Karpas-422 (cell line): ENCODE results near the gene ATG101. TPM values are rescaled to one million over a fixed set of nuclear protein-coding genes. Genes with fewer than 3 reads are reported as not detected.

Experiments
- DNase-seq: peaks from one replicate; pipeline ENCODE4 v3.0.0-alpha.2; 2015
- H2AFZ ChIP-seq: fragments of 200-600 bp; sonication (generic); 2 replicates; pipeline ENCODE4 v1.6.1; 2014; ENCODE audit warnings: antibody characterized with exemption, low read length, mixed read lengths
- H3K27ac ChIP-seq: fragments of 200-600 bp; sonication (generic); 2 replicates; pipeline ENCODE4 v1.5.1; 2014; ENCODE audit warnings: mild to moderate bottlenecking, low read length, moderate library complexity
- H3K27me3 ChIP-seq: fragments of 200-600 bp; sonication (generic); 2 replicates; pipeline ENCODE4 v1.6.1; 2014; ENCODE audit warnings: low read length, mixed read lengths
- H3K36me3 ChIP-seq: fragments of 200-600 bp; sonication (generic); 2 replicates; pipeline ENCODE4 v1.6.1; 2014; ENCODE audit warnings: low read length, mixed read lengths; ENCODE audit not compliant: insufficient read depth
- H3K4me1 ChIP-seq: fragments of 200-600 bp; sonication (generic); 2 replicates; pipeline ENCODE4 v1.6.1; 2014; ENCODE audit warnings: mild to moderate bottlenecking, low read length, mixed read lengths
- H3K4me2 ChIP-seq: fragments of 200-600 bp; sonication (generic); 2 replicates; pipeline ENCODE4 v1.6.1; 2014; ENCODE audit warnings: low read length, low read depth, mild to moderate bottlenecking; ENCODE audit not compliant: poor library complexity, severe bottlenecking
- H3K4me3 ChIP-seq: fragments of 200-600 bp; sonication (generic); 2 replicates; pipeline ENCODE4 v1.5.1; 2014; ENCODE audit warnings: mild to moderate bottlenecking, antibody characterized with exemption, low read length, mixed read lengths
- H3K79me2 ChIP-seq: fragments of 200-600 bp; sonication (generic); 2 replicates; pipeline ENCODE4 v1.6.1; 2014; ENCODE audit warnings: mild to moderate bottlenecking, low read length, mixed read lengths
- H3K9ac ChIP-seq: fragments of 200-600 bp; sonication (generic); 2 replicates; pipeline ENCODE4 v1.6.0; 2014; ENCODE audit warnings: low read length
- H3K9me2 ChIP-seq: fragments of 200-600 bp; sonication (generic), shearing (Covaris generic); replicated peaks from 2 replicates; pipeline ENCODE4 v1.6.0; 2014; ENCODE audit warnings: mild to moderate bottlenecking, low read length, moderate library complexity; ENCODE audit not compliant: insufficient read depth
- H3K9me3 ChIP-seq: fragments of 300-700, 200-600 bp; sonication (generic); 2 replicates; pipeline ENCODE4 v1.6.1; 2014; ENCODE audit warnings: low read length, mixed read lengths
- H4K20me1 ChIP-seq: fragments of 200-600 bp; sonication (generic); 2 replicates; pipeline ENCODE4 v1.6.1; 2014; ENCODE audit warnings: mild to moderate bottlenecking, antibody characterized with exemption, low read length, low read depth; ENCODE audit not compliant: insufficient read depth
- total RNA-seq: library from RNA; depleted of rRNA; stranded (reverse); fragments of >200 nt; shearing (Covaris generic); gene quantifications from 2 replicates; pipeline ENCODE4 v1.2.3, GENCODE V29; 2014; ENCODE audit warnings: low replicate concordance

The ATG101 gene
- total RNA-seq, 1 experiment from 2014 or later: 31.9 TPM

DNA sequence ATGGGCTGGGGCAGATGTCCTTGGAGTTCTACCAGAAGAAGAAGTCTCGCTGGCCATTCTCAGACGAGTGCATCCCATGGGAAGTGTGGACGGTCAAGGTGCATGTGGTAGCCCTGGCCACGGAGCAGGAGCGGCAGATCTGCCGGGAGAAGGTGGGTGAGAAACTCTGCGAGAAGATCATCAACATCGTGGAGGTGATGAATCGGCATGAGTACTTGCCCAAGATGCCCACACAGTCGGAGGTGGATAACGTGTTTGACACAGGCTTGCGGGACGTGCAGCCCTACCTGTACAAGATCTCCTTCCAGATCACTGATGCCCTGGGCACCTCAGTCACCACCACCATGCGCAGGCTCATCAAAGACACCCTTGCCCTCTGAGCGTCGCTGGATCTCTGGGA is 7.0 kb downstream of the ATG101 start:
- peaks cover 10% of the 10 kb centered on the region; the same call in 1 of the 2 replicates for H4K20me1 ChIP-seq
- no peak overlapping the region for H3K4me2 ChIP-seq
- no peaks in the 10 kb centered on the region for H3K9me2 ChIP-seq
- H3K9me3 ChIP-seq: no peaks in the 10 kb centered on the region
- peaks cover 39% of the 10 kb centered on the region for H3K79me2 ChIP-seq
- no peak overlapping the region for H3K9ac ChIP-seq
- H3K27ac ChIP-seq: no peak overlapping the region
- H3K27me3 ChIP-seq: no peaks in the 10 kb centered on the region
- DNase-seq: no peak
- no peak overlapping the region for H3K4me3 ChIP-seq
- peaks cover 17% of the 10 kb centered on the region; the same call in 1 of the 2 replicates for H3K36me3 ChIP-seq
- H3K4me1 ChIP-seq: peaks cover 38% of the 10 kb centered on the region
- no peak overlapping the region for H2AFZ ChIP-seq

DNA sequence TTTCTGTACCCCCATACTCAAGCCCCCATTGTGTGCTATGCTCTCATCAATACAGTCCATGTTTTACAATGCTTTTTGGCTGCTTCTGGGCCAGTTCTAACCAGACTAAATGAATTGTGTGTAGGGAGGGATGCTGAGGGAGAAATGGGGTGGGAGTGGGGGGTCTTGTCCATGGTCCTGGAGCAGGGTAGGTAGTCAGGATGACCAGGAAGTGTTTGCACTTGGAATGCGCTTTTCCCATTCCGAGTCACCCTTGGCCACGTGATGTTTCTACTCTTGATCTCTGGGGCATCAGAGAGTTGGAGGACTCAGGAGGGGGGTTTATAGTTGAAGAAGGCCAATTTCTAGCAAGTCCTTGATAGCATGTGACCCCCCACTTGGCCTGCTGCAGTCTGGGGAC is 8.5 kb downstream of the ATG101 start:
- no peak overlapping the region for H3K9ac ChIP-seq
- H4K20me1 ChIP-seq: peaks cover 10% of the 10 kb centered on the region; the same call in 1 of the 2 replicates
- no peaks in the 10 kb centered on the region for H3K9me2 ChIP-seq
- peaks cover 42% of the 10 kb centered on the region for H3K4me1 ChIP-seq
- H3K36me3 ChIP-seq: peaks cover 12% of the 10 kb centered on the region; the same call in 1 of the 2 replicates
- no peak for DNase-seq
- no peak overlapping the region for H2AFZ ChIP-seq
- no peaks in the 10 kb centered on the region for H3K9me3 ChIP-seq
- H3K79me2 ChIP-seq: peaks cover 25% of the 10 kb centered on the region
- H3K4me2 ChIP-seq: no peak overlapping the region
- no peak overlapping the region for H3K27ac ChIP-seq
- no peaks in the 10 kb centered on the region for H3K27me3 ChIP-seq
- no peak overlapping the region for H3K4me3 ChIP-seq

GRCh38 chr12:52079576-52080402 is 10.0 kb downstream of the ATG101 start, which contains the start of gene SMIM41:
Gene SMIM41, plus strand, starts transcription at chr12:52079704. Its CDS starts 76 bp downstream, at chr12:52079780.
- H3K9ac ChIP-seq: peak within 1 kb of the TSS; percentile 56
- H3K4me2 ChIP-seq: peak within 1 kb of the TSS; percentile 56
- peaks cover 45% of the 10 kb centered on the region for H3K4me1 ChIP-seq
- no peaks in the 10 kb centered on the region for H3K27me3 ChIP-seq
- peak within 1 kb of the TSS; percentile 5; the same call in 1 of the 2 replicates for H3K4me3 ChIP-seq
- peaks cover 10% of the 10 kb centered on the region; the same call in 1 of the 2 replicates for H3K79me2 ChIP-seq
- H3K9me3 ChIP-seq: no peaks in the 10 kb centered on the region
- H3K27ac ChIP-seq: peak within 1 kb of the TSS; percentile 88
- peaks cover 10% of the 10 kb centered on the region; the same call in 1 of the 2 replicates for H4K20me1 ChIP-seq
- no peak within 1 kb of the TSS for H2AFZ ChIP-seq
- H3K36me3 ChIP-seq: peaks cover 11% of the 10 kb centered on the region; the same call in 1 of the 2 replicates
- H3K9me2 ChIP-seq: no peaks in the 10 kb centered on the region
- DNase-seq: no peak

GRCh38 chr12:52080403-52081251 is 10.8 kb downstream of the ATG101 start:
- H2AFZ ChIP-seq: no peak overlapping the region
- peaks cover 8% of the 10 kb centered on the region; the same call in 1 of the 2 replicates for H3K36me3 ChIP-seq
- H3K4me2 ChIP-seq: peak overlapping the region; percentile 56
- peak overlapping the region; percentile 18; the same call in 1 of the 2 replicates for H3K4me3 ChIP-seq
- no peaks in the 10 kb centered on the region for H3K27me3 ChIP-seq
- 0 out of 2 replicates have a peak, but pooled peaks cover 4% of the 10 kb centered on the region for H4K20me1 ChIP-seq
- DNase-seq: no peak
- no peaks in the 10 kb centered on the region for H3K9me2 ChIP-seq
- H3K4me1 ChIP-seq: peaks cover 45% of the 10 kb centered on the region
- no peaks in the 10 kb centered on the region for H3K9me3 ChIP-seq
- H3K27ac ChIP-seq: peak overlapping the region; percentile 88
- H3K9ac ChIP-seq: peak overlapping the region; percentile 56
- 0 out of 2 replicates have a peak, but pooled peaks cover 2% of the 10 kb centered on the region for H3K79me2 ChIP-seq

GRCh38 chr12:52081263-52081733 is 11.5 kb downstream of the ATG101 start:
- Histone ChIP-seq H3K4me3 (peak overlapping the region; percentile 18; the same call in 1 of the 2 replicates), H3K27ac (peak overlapping the region; percentile 88), H2AFZ (no peak overlapping the region), H3K4me2 (peak overlapping the region; percentile 56), H3K4me1 (peaks cover 45% of the 10 kb centered on the region), H4K20me1 (0 out of 2 replicates have a peak, but pooled peaks cover 4% of the 10 kb centered on the region), H3K79me2 (no peaks in the 10 kb centered on the region), H3K36me3 (peaks cover 8% of the 10 kb centered on the region; the same call in 1 of the 2 replicates), H3K9ac (peak overlapping the region; percentile 56), H3K9me2 (no peaks in the 10 kb centered on the region), H3K27me3 (no peaks in the 10 kb centered on the region), H3K9me3 (no peaks in the 10 kb centered on the region)
- DNase-seq: peak; percentile 82

DNA sequence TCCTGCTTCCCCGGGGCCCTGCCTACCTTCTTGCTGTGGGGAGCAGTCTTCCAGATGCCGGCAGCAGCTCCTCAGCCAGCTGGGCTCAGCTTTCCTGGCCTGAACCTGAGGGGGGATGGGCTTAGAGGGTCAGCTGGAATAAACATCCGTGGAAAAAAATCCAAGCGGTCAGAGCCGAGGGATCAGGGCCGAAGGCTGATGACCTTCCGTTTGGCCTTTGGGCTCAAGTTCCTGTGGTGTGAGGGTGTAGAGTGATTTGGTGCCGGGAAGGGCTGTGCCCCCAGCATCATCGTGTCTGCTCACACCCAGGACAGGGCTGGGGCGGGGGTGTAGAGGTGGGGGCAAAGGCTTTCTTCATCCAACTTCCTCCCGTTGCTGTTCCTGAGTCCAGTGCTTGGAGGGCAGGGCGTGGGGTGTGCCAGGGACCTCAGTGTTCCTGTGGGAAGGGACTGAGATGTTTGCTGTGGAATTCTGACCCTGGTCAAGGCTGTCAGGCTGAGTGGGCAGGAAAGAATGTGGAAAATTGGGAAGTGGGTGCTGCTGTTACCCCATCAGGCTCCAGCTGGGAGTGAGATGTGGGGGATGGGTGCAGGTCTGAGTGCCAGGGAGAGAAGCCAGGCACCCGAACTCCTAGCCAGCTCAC is 12.4 kb downstream of the ATG101 start:
- no peak for DNase-seq
- Histone ChIP-seq H3K9ac (peak overlapping the region; percentile 43), H3K27me3 (no peaks in the 10 kb centered on the region), H3K36me3 (0 out of 2 replicates have a peak, but pooled peaks cover 8% of the 10 kb centered on the region), H3K4me1 (peaks cover 45% of the 10 kb centered on the region), H3K79me2 (no peaks in the 10 kb centered on the region), H2AFZ (no peak overlapping the region), H3K9me2 (no peaks in the 10 kb centered on the region), H3K4me3 (no peak overlapping the region), H3K9me3 (no peaks in the 10 kb centered on the region), H4K20me1 (0 out of 2 replicates have a peak, but pooled peaks cover 4% of the 10 kb centered on the region), H3K27ac (peak overlapping the region; percentile 88), H3K4me2 (peak overlapping the region; percentile 56)

- no peaks in the 10 kb centered on the region for H3K9me2 ChIP-seq
- no peak for DNase-seq
- H3K4me2 ChIP-seq: no peak overlapping the region
- H3K36me3 ChIP-seq: 0 out of 2 replicates have a peak, but pooled peaks cover 8% of the 10 kb centered on the region
- H3K9me3 ChIP-seq: no peaks in the 10 kb centered on the region
- peaks cover 49% of the 10 kb centered on the region for H3K4me1 ChIP-seq
- H4K20me1 ChIP-seq: 0 out of 2 replicates have a peak, but pooled peaks cover 4% of the 10 kb centered on the region
- H3K27ac ChIP-seq: peak overlapping the region; percentile 88
- H3K27me3 ChIP-seq: no peaks in the 10 kb centered on the region
- no peak overlapping the region for H3K4me3 ChIP-seq
- peak overlapping the region; percentile 43 for H3K9ac ChIP-seq
- H3K79me2 ChIP-seq: no peaks in the 10 kb centered on the region
- no peak overlapping the region for H2AFZ ChIP-seq
Observed at GRCh38 chr12:52082669-52082987, 12.8 kb downstream of the ATG101 start.
